ENCODE results near the gene TAF4. TPM values are rescaled to one million over a fixed set of nuclear protein-coding genes. Genes with fewer than 3 reads are reported as not detected.
A peak's percentile ranks its signal among the peaks of the same experiment; 100 is the strongest.

TAF4 gene
- total and polyA plus RNA-seq, 4 experiments from 2014 or later, result 0.54 to 33.1 (median 17.5) TPM

DNA sequence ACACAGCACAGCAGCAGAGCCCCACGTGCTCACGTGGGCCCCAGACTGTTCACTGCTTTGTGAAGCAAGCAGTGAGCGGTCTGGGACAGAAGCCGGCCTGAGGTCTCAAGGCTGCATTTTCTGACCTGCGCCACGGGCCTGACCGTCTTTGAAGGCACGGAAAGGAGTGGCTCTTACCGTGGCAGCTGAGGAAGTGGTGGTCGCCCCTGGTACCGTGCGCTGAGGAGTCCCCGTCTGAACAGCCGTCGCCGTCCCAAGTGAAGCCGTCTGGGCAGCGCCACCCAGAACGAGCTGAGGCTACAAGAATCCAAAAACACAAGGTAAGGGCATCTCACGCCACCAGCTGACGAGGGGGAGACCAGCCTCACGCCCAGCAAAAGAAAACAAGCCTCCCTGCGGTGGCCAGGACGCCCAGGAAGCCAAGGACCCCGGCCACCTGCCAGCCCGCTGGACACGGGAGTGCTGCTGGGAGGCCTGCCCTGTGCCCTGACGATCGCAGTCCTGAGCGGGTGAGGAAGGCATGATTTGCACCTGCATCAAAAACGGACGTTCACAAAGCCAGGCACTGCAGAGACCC is 55.7 kb downstream of the TAF4 start:
- peaks cover 39% of the 10 kb centered on the region for H3K36me3 ChIP-seq (ENCODE audit: insufficient read depth, low read length)
- no peak overlapping the region for H3K27ac Mint-ChIP-seq
- intact Hi-C loops (cut with micrococcal nuclease), result loop anchor here (1.0 to 5.0 kb wide), 3 partner anchors 57 to 292 kb away; partner anchors contain the start of genes ADRM1 and TAF4

DNA sequence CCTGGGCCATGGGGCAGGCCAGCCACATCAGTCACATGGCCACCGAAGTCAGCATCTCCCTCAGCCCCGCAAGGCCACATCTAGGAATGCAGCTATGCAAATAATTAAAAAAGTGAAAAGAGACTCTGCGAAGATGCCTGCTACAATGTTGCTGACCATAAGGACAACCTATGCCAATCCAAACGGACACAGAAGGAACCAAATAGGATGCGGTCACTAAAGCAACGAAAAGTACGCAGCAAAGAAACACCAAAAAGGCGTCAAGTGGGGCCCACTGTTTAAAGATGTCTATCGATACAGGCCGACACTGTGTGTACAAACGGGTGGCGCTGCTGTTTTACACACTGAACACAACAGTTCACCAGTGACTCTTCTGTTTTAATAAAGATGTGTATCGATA is 56.4 kb downstream of the TAF4 start:
- H3K9me3 Mint-ChIP-seq, result no peaks in the 10 kb centered on the region
- POLR2A ChIA-PET (ENCODE audit: partially characterized antibody), result no interaction called here

More for the DNA sequence above, 55.7 kb downstream of the TAF4 start:
- Mint-ChIP-seq H3K4me3 (no peak overlapping the region), H3K4me1 (peaks cover 6 to 9% (median 8%) of the 10 kb centered on the region in 4 donors), H3K36me3 (peaks cover 36 to 54% of the 10 kb centered on the region in 2 donors), H3K27me3 (no peaks in the 10 kb centered on the region), H3K9me3 (no peaks in the 10 kb centered on the region)
- ChIA-PET CTCF (ENCODE audit: partially characterized antibody) (interaction anchor here (0.8 to 5.1 kb wide), 12 partner anchors 21 to 373 kb away, joined by 3 to 114 read pairs (median 4); no protein-coding TSS in a partner anchor), POLR2A (ENCODE audit: partially characterized antibody) (interaction anchor here (1.4 to 2.3 kb wide), 5 partner anchors 56 to 373 kb away, joined by 4 to 18 read pairs (median 6); partner anchors contain the start of gene TAF4)
- no peak overlapping the region for H3K27ac ChIP-seq (ENCODE audit: low read depth, low read length)
- H3K4me3 ChIP-seq (ENCODE audit: low read length in 2 of 2), result no peak overlapping the region
- H3K27me3 ChIP-seq (ENCODE audit: insufficient read depth, low read length), result no peaks in the 10 kb centered on the region
- no peaks in the 10 kb centered on the region for H3K9me3 ChIP-seq (ENCODE audit: control insufficient read depth in 1 of 2, low read length in 2 of 2)
- no peak for DNase-seq
- H3K4me1 ChIP-seq (ENCODE audit: insufficient read depth, low read length), result no peaks in the 10 kb centered on the region

DNA sequence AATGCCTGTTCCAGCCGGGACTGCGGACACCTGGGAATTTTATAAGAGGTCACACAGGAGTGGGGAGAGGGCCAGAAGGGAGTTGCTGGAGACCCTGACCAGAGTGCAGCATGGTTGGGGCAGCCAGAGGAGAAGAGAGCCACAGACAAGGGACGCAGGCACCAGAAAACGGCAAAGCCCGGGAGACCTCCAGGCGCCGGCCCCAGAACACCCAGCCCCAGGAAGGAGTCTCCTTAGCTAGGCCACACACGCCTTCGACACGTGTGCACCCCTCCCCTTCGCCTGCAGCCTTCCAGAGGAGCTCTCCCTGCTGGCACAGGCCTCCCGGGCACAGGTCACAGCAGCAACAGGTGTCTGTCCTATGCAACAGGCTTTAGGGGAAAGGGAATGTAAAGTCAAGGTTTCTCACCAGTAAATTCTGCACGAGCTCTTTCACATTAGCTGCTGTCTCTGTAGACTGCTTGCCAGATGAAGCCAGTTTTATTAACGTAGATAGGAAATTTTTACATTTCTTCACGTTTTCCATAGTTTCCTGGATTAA is 57.0 kb downstream of the TAF4 start:
- Histone ChIP-seq H3K36me3 (ENCODE audit: insufficient read depth, low read length) (peaks cover 40% of the 10 kb centered on the region), H3K9me3 (ENCODE audit: control insufficient read depth in 1 of 2, low read length in 2 of 2) (no peaks in the 10 kb centered on the region), H3K27me3 (ENCODE audit: insufficient read depth, low read length) (no peaks in the 10 kb centered on the region), H3K4me1 (ENCODE audit: insufficient read depth, low read length) (no peaks in the 10 kb centered on the region), H3K27ac (ENCODE audit: low read depth, low read length) (no peak overlapping the region), H3K4me3 (ENCODE audit: low read length in 2 of 2) (no peak overlapping the region)
- no peak overlapping the region for H3K4me3 Mint-ChIP-seq
- intact Hi-C loops (cut with micrococcal nuclease), result no loop called here
- H3K9me3 Mint-ChIP-seq, result no peaks in the 10 kb centered on the region
- peaks cover 36 to 58% of the 10 kb centered on the region in 2 donors for H3K36me3 Mint-ChIP-seq
- no peak overlapping the region for H3K27ac Mint-ChIP-seq
- DNase-seq, result no peak
- CTCF ChIA-PET (ENCODE audit: partially characterized antibody), result interaction anchor here (0.8 to 5.1 kb wide), 2 partner anchors 128 to 148 kb away, joined by 3 to 114 read pairs; no protein-coding TSS in a partner anchor
- no peaks in the 10 kb centered on the region for H3K27me3 Mint-ChIP-seq
- peaks cover 6 to 9% (median 8%) of the 10 kb centered on the region in 4 donors for H3K4me1 Mint-ChIP-seq
- POLR2A ChIA-PET (ENCODE audit: partially characterized antibody), result no interaction called here

More for the DNA sequence above, 56.4 kb downstream of the TAF4 start:
- no peaks in the 10 kb centered on the region for H3K27me3 Mint-ChIP-seq
- Histone ChIP-seq H3K27me3 (ENCODE audit: insufficient read depth, low read length) (no peaks in the 10 kb centered on the region), H3K9me3 (ENCODE audit: control insufficient read depth in 1 of 2, low read length in 2 of 2) (no peaks in the 10 kb centered on the region), H3K4me3 (ENCODE audit: low read length in 2 of 2) (no peak overlapping the region), H3K36me3 (ENCODE audit: insufficient read depth, low read length) (peaks cover 40% of the 10 kb centered on the region), H3K4me1 (ENCODE audit: insufficient read depth, low read length) (no peaks in the 10 kb centered on the region), H3K27ac (ENCODE audit: low read depth, low read length) (no peak overlapping the region)
- CTCF ChIA-PET (ENCODE audit: partially characterized antibody), result interaction anchor here (0.8 to 5.1 kb wide), 3 partner anchors 127 to 147 kb away, joined by 3 to 114 read pairs (median 18); no protein-coding TSS in a partner anchor
- peaks cover 36 to 59% of the 10 kb centered on the region in 2 donors for H3K36me3 Mint-ChIP-seq
- H3K27ac Mint-ChIP-seq, result no peak overlapping the region
- DNase-seq, result no peak
- no peak overlapping the region for H3K4me3 Mint-ChIP-seq
- peaks cover 6 to 9% (median 8%) of the 10 kb centered on the region in 4 donors for H3K4me1 Mint-ChIP-seq
- intact Hi-C loops (cut with micrococcal nuclease), result no loop called here

DNA sequence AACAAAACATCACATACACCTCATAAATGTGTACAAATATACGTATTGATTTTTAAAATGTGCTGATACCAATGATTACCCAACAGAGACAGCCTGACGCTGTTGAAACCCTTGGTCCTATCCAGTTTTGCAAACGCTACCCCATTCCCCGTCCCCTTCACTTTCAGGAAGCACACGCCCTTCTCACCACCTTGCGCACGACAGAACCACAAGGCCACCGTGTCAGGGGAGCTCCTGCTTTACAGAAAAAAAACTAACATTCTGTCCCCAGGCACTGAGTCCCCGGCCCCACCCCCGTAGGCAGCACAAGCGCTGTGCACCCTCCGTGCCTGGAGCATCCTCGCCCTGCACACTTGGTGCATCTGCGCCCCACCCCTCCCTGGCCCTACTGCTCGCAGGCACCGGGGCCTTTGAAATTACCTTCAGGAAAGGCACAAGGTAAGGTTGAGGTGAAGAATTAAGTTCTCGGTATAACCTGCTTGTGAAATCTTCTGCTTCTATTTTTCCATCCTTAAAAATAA is 58.5 kb downstream of the TAF4 start:
- no peak for DNase-seq
- H3K36me3 ChIP-seq (ENCODE audit: insufficient read depth, low read length), result peaks cover 42% of the 10 kb centered on the region
- H3K4me1 Mint-ChIP-seq, result peaks cover 6 to 9% (median 8%) of the 10 kb centered on the region in 4 donors
- no peaks in the 10 kb centered on the region for H3K27me3 Mint-ChIP-seq
- POLR2A ChIA-PET (ENCODE audit: partially characterized antibody), result no interaction called here
- no peaks in the 10 kb centered on the region for H3K9me3 Mint-ChIP-seq
- H3K4me3 ChIP-seq (ENCODE audit: low read length in 2 of 2), result no peak overlapping the region
- no peaks in the 10 kb centered on the region for H3K4me1 ChIP-seq (ENCODE audit: insufficient read depth, low read length)
- H3K9me3 ChIP-seq (ENCODE audit: control insufficient read depth in 1 of 2, low read length in 2 of 2), result no peaks in the 10 kb centered on the region
- CTCF ChIA-PET (ENCODE audit: partially characterized antibody), result interaction anchor here (1.0 kb wide), 1 partner anchor 149 kb away, joined by 3 read pairs; no protein-coding TSS in a partner anchor
- no peak overlapping the region for H3K4me3 Mint-ChIP-seq
- peaks cover 31 to 55% of the 10 kb centered on the region in 2 donors for H3K36me3 Mint-ChIP-seq
- peak overlapping the region in 2 of 7 donors; percentile 32 to 57 for H3K27ac Mint-ChIP-seq
- H3K27ac ChIP-seq (ENCODE audit: low read depth, low read length), result no peak overlapping the region
- intact Hi-C loops (cut with micrococcal nuclease), result no loop called here
- H3K27me3 ChIP-seq (ENCODE audit: insufficient read depth, low read length), result no peaks in the 10 kb centered on the region

DNA sequence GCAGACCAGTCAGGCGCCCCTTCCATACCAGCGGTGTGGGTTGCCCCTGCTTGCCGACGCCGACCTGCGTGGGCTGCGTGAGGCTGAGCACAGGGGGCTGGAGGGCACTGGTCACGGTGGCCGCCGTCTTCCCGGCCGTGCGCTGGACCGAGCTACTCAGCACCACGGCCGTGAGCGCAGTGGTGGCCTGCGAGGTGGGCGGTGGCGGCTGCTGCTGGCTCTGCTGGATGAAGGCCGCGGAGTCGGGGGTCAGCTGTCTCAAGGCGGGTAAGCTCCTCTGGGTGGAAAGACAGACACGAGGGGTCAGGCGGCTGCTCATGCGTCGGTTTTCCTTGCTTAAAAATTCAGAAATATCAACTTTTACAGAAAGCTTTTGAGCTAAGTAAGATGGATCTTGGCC is 59.2 kb downstream of the TAF4 start:
- peaks cover 6 to 9% (median 8%) of the 10 kb centered on the region in 4 donors for H3K4me1 Mint-ChIP-seq
- H3K9me3 Mint-ChIP-seq, result no peaks in the 10 kb centered on the region
- H3K27me3 Mint-ChIP-seq, result no peaks in the 10 kb centered on the region
- H3K27ac Mint-ChIP-seq, result no peak overlapping the region
- intact Hi-C loops (cut with micrococcal nuclease), result no loop called here
- H3K36me3 Mint-ChIP-seq, result peaks cover 38 to 62% of the 10 kb centered on the region in 2 donors
- Histone ChIP-seq H3K36me3 (ENCODE audit: insufficient read depth, low read length) (peaks cover 48% of the 10 kb centered on the region), H3K4me1 (ENCODE audit: insufficient read depth, low read length) (no peaks in the 10 kb centered on the region), H3K4me3 (ENCODE audit: low read length in 2 of 2) (no peak overlapping the region), H3K9me3 (ENCODE audit: control insufficient read depth in 1 of 2, low read length in 2 of 2) (no peaks in the 10 kb centered on the region), H3K27me3 (ENCODE audit: insufficient read depth, low read length) (no peaks in the 10 kb centered on the region), H3K27ac (ENCODE audit: low read depth, low read length) (no peak overlapping the region)
- CTCF ChIA-PET (ENCODE audit: partially characterized antibody), result interaction anchor here (1.0 kb wide), 1 partner anchor 150 kb away, joined by 3 read pairs; no protein-coding TSS in a partner anchor
- DNase-seq, result no peak
- POLR2A ChIA-PET (ENCODE audit: partially characterized antibody), result no interaction called here
- no peak overlapping the region for H3K4me3 Mint-ChIP-seq

DNA sequence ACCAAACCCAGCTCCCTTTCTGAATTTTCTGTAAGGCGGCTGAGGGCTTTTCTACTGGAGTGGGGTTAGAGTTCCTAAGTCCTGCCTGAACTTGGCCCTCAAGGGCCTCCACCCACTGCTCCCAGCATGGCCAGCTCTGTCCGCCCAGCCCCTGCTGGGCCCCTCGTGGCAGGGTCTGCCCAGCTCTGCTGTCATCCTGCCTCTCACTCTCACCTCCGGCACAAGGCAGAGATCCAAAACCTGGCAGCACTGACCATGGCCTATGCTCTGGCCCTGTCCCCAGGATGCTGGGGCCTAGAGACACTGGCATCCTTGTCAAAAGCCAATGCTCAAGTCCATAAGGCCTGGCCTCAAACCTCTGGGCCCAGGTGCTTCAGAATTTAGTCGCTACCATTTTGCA is 61.1 kb downstream of the TAF4 start:
- peaks cover 53 to 70% of the 10 kb centered on the region in 2 donors for H3K36me3 Mint-ChIP-seq
- no peaks in the 10 kb centered on the region for H3K4me1 ChIP-seq (ENCODE audit: insufficient read depth, low read length)
- ChIA-PET CTCF (ENCODE audit: partially characterized antibody) (interaction anchor here (0.7 kb wide), 1 partner anchor 90 kb away, joined by 3 read pairs; no protein-coding TSS in a partner anchor), POLR2A (ENCODE audit: partially characterized antibody) (no interaction called here)
- no peaks in the 10 kb centered on the region for H3K27me3 ChIP-seq (ENCODE audit: insufficient read depth, low read length)
- H3K4me1 Mint-ChIP-seq, result no peaks in the 10 kb centered on the region
- H3K27ac Mint-ChIP-seq, result no peak overlapping the region
- H3K36me3 ChIP-seq (ENCODE audit: insufficient read depth, low read length), result peaks cover 51% of the 10 kb centered on the region
- no peak overlapping the region for H3K27ac ChIP-seq (ENCODE audit: low read depth, low read length)
- no peak for DNase-seq
- H3K27me3 Mint-ChIP-seq, result no peaks in the 10 kb centered on the region
- no peak overlapping the region for H3K4me3 ChIP-seq (ENCODE audit: low read length in 2 of 2)
- H3K9me3 Mint-ChIP-seq, result no peaks in the 10 kb centered on the region
- H3K4me3 Mint-ChIP-seq, result no peak overlapping the region
- H3K9me3 ChIP-seq (ENCODE audit: control insufficient read depth in 1 of 2, low read length in 2 of 2), result no peaks in the 10 kb centered on the region
- intact Hi-C loops (cut with micrococcal nuclease), result no loop called here
